Stimulated activated CD4-positive, alpha-beta T cell treated with anti-CD3 and anti-CD28 coated beads, Interleukin-4, amount 100 ng/mL, for 4 hours (primary cell): Measurements from ENCODE around the gene NGRN.

Experiments used
- DNase-seq, 2 experiments: peaks; one replicate each; pipeline ENCODE4 v3.0.0-alpha.2; 2020

NGRN gene

GRCh38 chr15:90320062-90320884 lies 54.8 kb downstream of the NGRN start:
- DNase-seq: peak; percentile 48 to 52

GRCh38 chr15:90320885-90321278 lies 55.4 kb downstream of the NGRN start:
- no peak for DNase-seq
